ENCODE measurements around the gene ZFAND4.

GRCh38 chr10:45586028-45586824 lies 86.3 kb downstream of the ZFAND4 start:
- TF ChIP-seq U2AF2 (optimal IDR thresholded peaks at IDR 0.05; ENCODE audit: low read depth, low read length) = no peak
- no peak for TF ChIP-seq YY1 (IDR thresholded peaks at IDR 0.05; ENCODE audit: borderline replicate concordance in 1 of 3, control insufficient read depth in 1 of 3, extremely low read depth in 1 of 3, insufficient read depth in 3 of 3, insufficient read length in 1 of 3, insufficient replicate concordance in 2 of 3, low read depth in 1 of 3, low read length in 2 of 3)
- TF ChIP-seq, protein P1, sequence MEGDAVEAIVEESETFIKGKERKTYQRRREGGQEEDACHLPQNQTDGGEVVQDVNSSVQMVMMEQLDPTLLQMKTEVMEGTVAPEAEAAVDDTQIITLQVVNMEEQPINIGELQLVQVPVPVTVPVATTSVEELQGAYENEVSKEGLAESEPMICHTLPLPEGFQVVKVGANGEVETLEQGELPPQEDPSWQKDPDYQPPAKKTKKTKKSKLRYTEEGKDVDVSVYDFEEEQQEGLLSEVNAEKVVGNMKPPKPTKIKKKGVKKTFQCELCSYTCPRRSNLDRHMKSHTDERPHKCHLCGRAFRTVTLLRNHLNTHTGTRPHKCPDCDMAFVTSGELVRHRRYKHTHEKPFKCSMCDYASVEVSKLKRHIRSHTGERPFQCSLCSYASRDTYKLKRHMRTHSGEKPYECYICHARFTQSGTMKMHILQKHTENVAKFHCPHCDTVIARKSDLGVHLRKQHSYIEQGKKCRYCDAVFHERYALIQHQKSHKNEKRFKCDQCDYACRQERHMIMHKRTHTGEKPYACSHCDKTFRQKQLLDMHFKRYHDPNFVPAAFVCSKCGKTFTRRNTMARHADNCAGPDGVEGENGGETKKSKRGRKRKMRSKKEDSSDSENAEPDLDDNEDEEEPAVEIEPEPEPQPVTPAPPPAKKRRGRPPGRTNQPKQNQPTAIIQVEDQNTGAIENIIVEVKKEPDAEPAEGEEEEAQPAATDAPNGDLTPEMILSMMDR (IDR thresholded peaks at IDR 0.05 in 2 of 3, conservative IDR thresholded peaks at IDR 0.05 in 1 of 3; ENCODE audit: insufficient read depth in 2 of 3, low read depth in 1 of 3, low read length in 3 of 3) = no peak
- TF ChIP-seq ZNF707 (CRISPR knock-in tag; conservative IDR thresholded peaks at IDR 0.05) = no peak
- no peak for TF ChIP-seq MTA1 (IDR thresholded peaks at IDR 0.05; ENCODE audit: borderline replicate concordance)
- TF ChIP-seq ZFP1 (CRISPR knock-in tag; IDR thresholded peaks at IDR 0.05) = no peak
- TF ChIP-seq, protein P2, sequence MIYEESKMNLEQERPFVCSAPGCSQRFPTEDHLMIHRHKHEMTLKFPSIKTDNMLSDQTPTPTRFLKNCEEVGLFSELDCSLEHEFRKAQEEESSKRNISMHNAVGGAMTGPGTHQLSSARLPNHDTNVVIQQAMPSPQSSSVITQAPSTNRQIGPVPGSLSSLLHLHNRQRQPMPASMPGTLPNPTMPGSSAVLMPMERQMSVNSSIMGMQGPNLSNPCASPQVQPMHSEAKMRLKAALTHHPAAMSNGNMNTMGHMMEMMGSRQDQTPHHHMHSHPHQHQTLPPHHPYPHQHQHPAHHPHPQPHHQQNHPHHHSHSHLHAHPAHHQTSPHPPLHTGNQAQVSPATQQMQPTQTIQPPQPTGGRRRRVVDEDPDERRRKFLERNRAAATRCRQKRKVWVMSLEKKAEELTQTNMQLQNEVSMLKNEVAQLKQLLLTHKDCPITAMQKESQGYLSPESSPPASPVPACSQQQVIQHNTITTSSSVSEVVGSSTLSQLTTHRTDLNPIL (CRISPR knock-in tag; IDR thresholded peaks at IDR 0.05) = no peak
- no peak for TF ChIP-seq RBBP5 (IDR thresholded peaks at IDR 0.05; ENCODE audit: borderline replicate concordance, insufficient read depth, low read length, poor library complexity, severe bottlenecking)
- no peak for TF ChIP-seq CLOCK (CRISPR knock-in tag; IDR thresholded peaks at IDR 0.05; ENCODE audit: borderline replicate concordance)
